Naive thymus-derived CD8-positive, alpha-beta T cell (primary cell): ENCODE results near the gene TXN. TPM values are rescaled to one million over a fixed set of nuclear protein-coding genes. Genes with fewer than 3 reads are reported as not detected.

Source experiments
- ATAC-seq, 2 donors: fragments of 150-1000 bp; cut with Tn5 transposase in 1 of 2; sonication (Bioruptor Pico), chemical (Tn5 transposase) in 1 of 2; 1 replicate in 1 of 2; 2 replicates in 1 of 2; pipeline ENCODE4 v1.10.0; 2021; ENCODE audit warnings: mild to moderate bottlenecking in 2 of 2, moderate library complexity in 2 of 2
- POLR2A ChIA-PET: fragments of 350-600 bp; sonication (Branson Sonifier 250); formaldehyde crosslinking; loops from one replicate; lab custom pipeline; 2021; ENCODE audit warnings: antibody characterized with exemption; lab: Charles Lee
- DNase-seq, 10 donors: peaks; one replicate each; pipeline versions ENCODE4 v3.0.0 to v3.0.0-alpha.2; 2020 to 2022
- H3K27ac Mint-ChIP-seq, 10 donors: one replicate each; pipeline ENCODE4 v1.8.0; 2020 to 2022; ENCODE audit warnings: mild to moderate bottlenecking in 10 of 10, mixed read lengths in 10 of 10, moderate library complexity in 4 of 10, inconsistent platforms in 1 of 10
- H3K27me3 Mint-ChIP-seq, 5 donors: one replicate each; pipeline ENCODE4 v1.8.0; 2021 to 2022; ENCODE audit warnings: mixed read lengths in 5 of 5
- H3K36me3 Mint-ChIP-seq, 3 donors: one replicate each; pipeline ENCODE4 v1.8.0; 2020 to 2022; ENCODE audit warnings: mixed read lengths in 3 of 3, mild to moderate bottlenecking in 2 of 3, inconsistent platforms in 1 of 3
- H3K4me1 Mint-ChIP-seq, 4 donors: one replicate each; pipeline ENCODE4 v1.8.0; 2021 to 2022; ENCODE audit warnings: mixed read lengths in 4 of 4
- H3K4me3 Mint-ChIP-seq, 10 donors: one replicate each; pipeline ENCODE4 v1.8.0; 2020 to 2022; ENCODE audit warnings: mild to moderate bottlenecking in 10 of 10, mixed read lengths in 10 of 10, moderate library complexity in 6 of 10, inconsistent platforms in 1 of 10
- H3K9me3 Mint-ChIP-seq, 9 donors: one replicate each; pipeline ENCODE4 v1.8.0; 2020 to 2022; ENCODE audit warnings: mixed read lengths in 9 of 9, mild to moderate bottlenecking in 3 of 9, inconsistent platforms in 1 of 9, moderate library complexity in 1 of 9
- polyA plus RNA-seq, 3 donors: library from polyadenylated mRNA; unstranded; fragments of 300-500 nt; fragmentation: Illumina TruSeq; gene quantifications; one replicate each; pipeline ENCODE4 v1.2.3, GENCODE V29; 2021
- total RNA-seq, 8 experiments: library from RNA in 2 of 8; stranded (reverse) in 2 of 8; gene quantifications; one replicate each; pipeline ENCODE4 v1.2.3 and lab custom pipeline; 2021 to 2026

The TXN gene
- total and polyA plus RNA-seq, 5 experiments from 2014 or later, result 28.7 to 104 (median 46.2) TPM

DNA sequence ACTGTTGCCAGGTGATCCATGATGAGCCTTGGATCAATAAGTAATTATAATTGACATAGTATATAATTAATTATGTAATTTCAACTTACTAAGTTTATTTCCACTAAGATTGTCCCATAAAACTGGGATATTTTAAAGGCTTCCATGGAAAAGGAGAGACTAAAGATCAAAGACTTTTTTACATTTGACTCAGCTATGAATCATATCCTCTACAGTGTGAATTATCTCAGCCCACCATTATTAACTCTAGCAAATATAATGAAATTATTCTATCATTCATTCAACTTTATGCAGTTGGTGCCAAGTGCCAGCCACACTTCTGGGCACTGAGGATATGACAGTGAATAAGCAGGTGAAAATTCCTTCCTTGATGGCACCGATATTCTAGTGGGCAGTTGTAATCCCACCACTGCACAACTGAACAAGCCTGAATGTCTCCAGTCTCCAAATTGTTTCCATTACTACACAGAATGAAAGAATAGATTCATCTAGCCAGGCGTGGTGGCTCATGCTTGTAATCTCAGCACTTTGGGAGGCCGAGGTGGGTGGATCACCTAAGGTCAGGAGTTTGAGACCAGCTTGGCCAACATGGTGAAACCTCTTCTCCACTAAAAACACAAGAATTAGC lies 21.9 kb upstream of the TXN start:
- peaks cover 0 to 4% (median 0%) of the 10 kb centered on the region in 5 donors for H3K27me3 Mint-ChIP-seq
- H3K36me3 Mint-ChIP-seq, result no peaks in the 10 kb centered on the region
- no peak overlapping the region for H3K27ac Mint-ChIP-seq
- no peaks in the 10 kb centered on the region for H3K9me3 Mint-ChIP-seq
- H3K4me3 Mint-ChIP-seq, result no peak overlapping the region
- POLR2A ChIA-PET, result no interaction called here
- no peak for DNase-seq
- H3K4me1 Mint-ChIP-seq, result no peaks in the 10 kb centered on the region
- no peak for ATAC-seq

DNA sequence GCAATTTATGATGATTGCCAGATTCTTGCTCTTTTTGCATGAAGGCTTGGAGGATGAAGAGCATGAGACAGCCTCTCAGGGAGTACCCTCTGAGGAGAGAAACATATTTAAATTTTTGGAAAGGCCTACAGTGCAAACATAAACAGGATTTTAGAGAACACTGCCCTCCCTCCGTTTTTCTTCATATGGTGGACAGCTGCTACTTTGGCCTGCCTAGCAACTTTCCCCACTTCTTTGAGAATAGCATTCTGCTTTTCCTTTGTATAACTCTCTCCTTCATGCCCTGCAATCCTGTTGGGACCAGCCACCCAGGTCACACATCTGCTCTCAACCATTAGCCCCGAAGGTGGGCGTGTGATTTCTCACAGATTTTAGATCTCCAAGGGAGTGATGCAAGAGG lies 20.5 kb upstream of the TXN start:
- DNase-seq, result no peak
- no peaks in the 10 kb centered on the region for H3K9me3 Mint-ChIP-seq

DNA sequence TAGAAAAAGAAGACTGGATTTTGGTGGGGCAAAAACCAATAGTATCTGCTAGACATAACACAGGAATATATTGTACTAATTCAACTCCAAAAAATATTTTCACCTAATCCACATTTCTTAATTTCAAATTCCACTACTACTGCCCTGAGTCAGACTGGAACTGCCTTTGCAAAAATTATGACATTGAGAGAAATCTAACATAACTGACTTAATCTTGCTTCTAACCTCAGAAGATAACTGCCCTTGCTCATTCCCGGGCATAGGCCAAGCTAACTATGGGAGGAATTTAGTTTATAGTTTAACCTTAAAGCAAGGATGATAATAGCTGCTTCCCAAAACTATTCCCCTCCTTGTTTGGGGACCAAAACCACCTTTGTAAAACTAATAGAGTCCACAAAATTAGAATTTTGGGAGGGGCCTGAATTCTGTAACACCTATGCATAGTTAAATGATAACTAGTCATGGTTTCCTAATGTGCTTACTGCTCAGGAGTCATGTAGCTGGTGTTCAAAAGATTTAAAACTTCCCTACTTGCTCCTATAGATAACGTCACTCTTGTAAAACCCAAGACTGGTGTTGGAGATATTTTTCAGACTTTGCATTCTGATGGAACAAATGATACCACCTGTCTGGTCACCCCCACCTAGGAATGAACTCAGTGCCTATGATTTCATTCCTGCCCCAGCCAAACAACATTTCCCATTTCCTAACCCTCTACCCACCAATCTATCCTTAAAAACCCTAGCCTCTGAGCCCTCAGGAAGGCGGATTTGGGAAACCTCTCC lies 14.1 kb upstream of the TXN start:
- no peak overlapping the region for H3K4me3 Mint-ChIP-seq
- ATAC-seq, result no peak
- H3K27ac Mint-ChIP-seq, result no peak overlapping the region
- H3K27me3 Mint-ChIP-seq, result peaks cover 0 to 3% (median 0%) of the 10 kb centered on the region in 5 donors
- no peak for DNase-seq
- H3K36me3 Mint-ChIP-seq, result no peaks in the 10 kb centered on the region
- H3K4me1 Mint-ChIP-seq, result no peaks in the 10 kb centered on the region
- POLR2A ChIA-PET, result interaction anchor here (0.6 kb wide), 1 partner anchor 15 kb away, joined by 3 read pairs; no protein-coding TSS in a partner anchor
- no peaks in the 10 kb centered on the region for H3K9me3 Mint-ChIP-seq

More for the DNA sequence above, 20.5 kb upstream of the TXN start:
- Mint-ChIP-seq H3K36me3 (no peaks in the 10 kb centered on the region), H3K27ac (no peak overlapping the region), H3K4me3 (no peak overlapping the region), H3K4me1 (no peaks in the 10 kb centered on the region), H3K27me3 (peaks cover 0 to 4% (median 0%) of the 10 kb centered on the region in 5 donors)
- no peak for ATAC-seq
- POLR2A ChIA-PET, result no interaction called here

DNA sequence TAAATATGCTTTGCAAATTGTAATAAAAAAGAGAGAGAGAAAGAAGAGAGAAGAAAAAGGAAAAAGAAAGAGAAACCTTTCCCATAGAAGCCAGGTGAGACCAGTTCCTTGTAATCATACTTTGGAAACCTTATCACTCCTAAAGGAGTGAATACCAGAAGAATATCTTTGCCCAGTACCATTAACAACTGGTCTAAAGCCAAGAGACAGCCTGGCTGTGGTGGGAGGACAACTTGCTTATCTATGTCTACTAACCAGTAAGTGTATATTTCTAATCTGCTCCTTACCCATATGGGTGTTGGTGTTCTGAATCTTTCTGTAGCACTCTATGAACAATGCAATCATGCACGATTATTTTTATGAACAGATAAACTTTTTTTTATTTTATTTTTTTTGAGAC lies 10.5 kb upstream of the TXN start:
- Mint-ChIP-seq H3K27me3 (peaks cover 0 to 2% (median 0%) of the 10 kb centered on the region in 5 donors), H3K27ac (no peak overlapping the region), H3K36me3 (no peaks in the 10 kb centered on the region), H3K9me3 (peaks cover 0 to 4% (median 0%) of the 10 kb centered on the region in 9 donors), H3K4me3 (no peak overlapping the region), H3K4me1 (no peaks in the 10 kb centered on the region)
- POLR2A ChIA-PET, result no interaction called here
- DNase-seq (no peak), ATAC-seq (no peak)

DNA sequence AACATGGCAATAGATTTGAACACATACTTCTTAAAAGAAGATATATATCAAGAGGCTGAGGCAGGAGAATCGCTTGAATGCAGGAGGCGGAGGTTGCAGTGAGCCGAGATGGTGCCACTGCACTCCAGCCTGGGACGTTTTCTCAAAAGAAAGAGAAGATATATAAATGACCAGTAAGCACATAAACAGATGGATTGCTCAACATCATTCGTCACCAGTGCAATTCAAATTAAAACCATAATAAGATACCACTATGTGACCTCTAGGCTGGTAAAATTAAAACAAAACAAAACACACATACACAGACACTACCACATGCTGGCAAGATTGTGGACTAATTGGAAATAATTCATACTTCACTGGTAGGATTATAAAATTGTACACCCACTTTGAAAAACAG lies 5.3 kb upstream of the TXN start:
- H3K4me3 Mint-ChIP-seq, result no peak overlapping the region
- no peak overlapping the region for H3K27ac Mint-ChIP-seq
- peaks cover 0 to 3% (median 0%) of the 10 kb centered on the region in 5 donors for H3K27me3 Mint-ChIP-seq
- no peak for DNase-seq
- no peaks in the 10 kb centered on the region for H3K36me3 Mint-ChIP-seq
- no peak for ATAC-seq
- POLR2A ChIA-PET, result no interaction called here
- H3K4me1 Mint-ChIP-seq, result peaks cover 8 to 10% (median 9%) of the 10 kb centered on the region in 4 donors
- H3K9me3 Mint-ChIP-seq, result peaks cover 0 to 4% (median 0%) of the 10 kb centered on the region in 9 donors

- DNase-seq (no peak), ATAC-seq (no peak)
- H3K4me3 Mint-ChIP-seq, result no peak overlapping the region
- H3K27ac Mint-ChIP-seq, result no peak overlapping the region
- no peaks in the 10 kb centered on the region for H3K36me3 Mint-ChIP-seq
- peaks cover 0 to 4% (median 0%) of the 10 kb centered on the region in 9 donors for H3K9me3 Mint-ChIP-seq
- POLR2A ChIA-PET, result no interaction called here
- peaks cover 8 to 17% (median 10%) of the 10 kb centered on the region in 4 donors for H3K4me1 Mint-ChIP-seq
- peaks cover 0 to 3% (median 0%) of the 10 kb centered on the region in 5 donors for H3K27me3 Mint-ChIP-seq
Observed at GRCh38 chr9:110260911-110261310, 4.6 kb upstream of the TXN start.

GRCh38 chr9:110259566-110259965 lies 3.3 kb upstream of the TXN start:
- H3K36me3 Mint-ChIP-seq, result no peaks in the 10 kb centered on the region
- peaks cover 0 to 3% (median 0%) of the 10 kb centered on the region in 5 donors for H3K27me3 Mint-ChIP-seq
- ATAC-seq (no peak), DNase-seq (no peak)
- H3K4me3 Mint-ChIP-seq, result no peak overlapping the region
- POLR2A ChIA-PET, result no interaction called here
- H3K27ac Mint-ChIP-seq, result no peak overlapping the region
- H3K9me3 Mint-ChIP-seq, result peaks cover 0 to 3% (median 0%) of the 10 kb centered on the region in 9 donors
- peaks cover 15 to 26% (median 17%) of the 10 kb centered on the region in 4 donors for H3K4me1 Mint-ChIP-seq

- DNase-seq (no peak), ATAC-seq (no peak)
- H3K4me1 Mint-ChIP-seq, result peaks cover 18 to 31% (median 22%) of the 10 kb centered on the region in 4 donors
- peaks cover 0 to 3% (median 0%) of the 10 kb centered on the region in 5 donors for H3K27me3 Mint-ChIP-seq
- POLR2A ChIA-PET, result no interaction called here
- no peaks in the 10 kb centered on the region for H3K9me3 Mint-ChIP-seq
- no peaks in the 10 kb centered on the region for H3K36me3 Mint-ChIP-seq
- H3K4me3 Mint-ChIP-seq, result no peak overlapping the region
- H3K27ac Mint-ChIP-seq, result peak overlapping the region in 2 of 10 donors; percentile 9 to 25
Observed at GRCh38 chr9:110258690-110259091, 2.4 kb upstream of the TXN start.

GRCh38 chr9:110257956-110258355 lies 1.6 kb upstream of the TXN start:
- Mint-ChIP-seq H3K9me3 (no peaks in the 10 kb centered on the region), H3K4me3 (peak overlapping the region in 4 of 10 donors; percentile 1 to 97 (median 94)), H3K27me3 (peaks cover 0 to 3% (median 0%) of the 10 kb centered on the region in 5 donors), H3K36me3 (no peaks in the 10 kb centered on the region), H3K27ac (peak overlapping the region in 2 of 10 donors; percentile 4 to 91), H3K4me1 (peaks cover 18 to 35% (median 28%) of the 10 kb centered on the region in 4 donors)
- ATAC-seq (no peak), DNase-seq (no peak)
- POLR2A ChIA-PET, result no interaction called here

DNA sequence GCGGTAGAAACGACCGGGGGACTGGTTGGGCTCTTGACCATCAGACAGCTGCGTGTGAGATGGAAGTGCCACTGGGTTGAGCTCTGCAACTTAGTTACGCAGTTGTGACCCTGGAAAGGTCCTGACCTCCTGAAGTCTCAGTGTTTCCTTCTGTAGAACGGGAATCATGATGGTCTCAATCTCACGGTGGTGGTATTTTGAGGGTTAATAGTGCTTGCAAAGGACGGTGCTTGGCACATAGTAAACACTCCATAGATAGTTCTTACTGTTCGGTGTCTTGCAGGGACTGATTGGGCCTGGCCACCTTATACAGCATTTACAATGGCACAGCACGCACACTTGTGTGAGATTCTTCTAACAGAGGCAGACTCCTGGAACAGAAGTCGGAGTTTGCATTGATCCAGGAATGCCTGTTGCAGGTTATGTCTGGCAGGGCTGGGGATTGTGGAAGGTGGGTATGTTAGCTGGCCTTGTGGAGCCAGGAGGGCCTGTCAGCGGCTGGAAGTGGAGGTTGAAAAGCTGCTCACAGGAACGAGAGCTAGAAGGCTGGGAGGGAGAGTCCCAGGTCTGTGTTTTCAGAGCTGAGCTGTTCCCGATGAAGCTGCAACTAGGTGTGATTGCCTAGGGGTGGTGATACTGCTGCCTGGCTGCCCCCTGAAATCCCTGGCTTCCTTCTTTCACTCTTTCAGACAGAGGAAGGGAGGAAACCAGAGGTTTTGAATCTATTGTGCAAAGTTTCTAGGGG lies 962 bp upstream of the TXN start:
- peak in 1 of 10 donors; percentile 2 for DNase-seq
- peaks cover 20 to 35% (median 31%) of the 10 kb centered on the region in 4 donors for H3K4me1 Mint-ChIP-seq
- POLR2A ChIA-PET, result no interaction called here
- peaks cover 0 to 3% (median 0%) of the 10 kb centered on the region in 5 donors for H3K27me3 Mint-ChIP-seq
- H3K36me3 Mint-ChIP-seq, result no peaks in the 10 kb centered on the region
- peak overlapping the region; percentile 66 to 94 (median 90) for H3K27ac Mint-ChIP-seq
- H3K4me3 Mint-ChIP-seq, result peak overlapping the region; percentile 84 to 99 (median 94)
- no peaks in the 10 kb centered on the region for H3K9me3 Mint-ChIP-seq
- ATAC-seq, result no peak

DNA sequence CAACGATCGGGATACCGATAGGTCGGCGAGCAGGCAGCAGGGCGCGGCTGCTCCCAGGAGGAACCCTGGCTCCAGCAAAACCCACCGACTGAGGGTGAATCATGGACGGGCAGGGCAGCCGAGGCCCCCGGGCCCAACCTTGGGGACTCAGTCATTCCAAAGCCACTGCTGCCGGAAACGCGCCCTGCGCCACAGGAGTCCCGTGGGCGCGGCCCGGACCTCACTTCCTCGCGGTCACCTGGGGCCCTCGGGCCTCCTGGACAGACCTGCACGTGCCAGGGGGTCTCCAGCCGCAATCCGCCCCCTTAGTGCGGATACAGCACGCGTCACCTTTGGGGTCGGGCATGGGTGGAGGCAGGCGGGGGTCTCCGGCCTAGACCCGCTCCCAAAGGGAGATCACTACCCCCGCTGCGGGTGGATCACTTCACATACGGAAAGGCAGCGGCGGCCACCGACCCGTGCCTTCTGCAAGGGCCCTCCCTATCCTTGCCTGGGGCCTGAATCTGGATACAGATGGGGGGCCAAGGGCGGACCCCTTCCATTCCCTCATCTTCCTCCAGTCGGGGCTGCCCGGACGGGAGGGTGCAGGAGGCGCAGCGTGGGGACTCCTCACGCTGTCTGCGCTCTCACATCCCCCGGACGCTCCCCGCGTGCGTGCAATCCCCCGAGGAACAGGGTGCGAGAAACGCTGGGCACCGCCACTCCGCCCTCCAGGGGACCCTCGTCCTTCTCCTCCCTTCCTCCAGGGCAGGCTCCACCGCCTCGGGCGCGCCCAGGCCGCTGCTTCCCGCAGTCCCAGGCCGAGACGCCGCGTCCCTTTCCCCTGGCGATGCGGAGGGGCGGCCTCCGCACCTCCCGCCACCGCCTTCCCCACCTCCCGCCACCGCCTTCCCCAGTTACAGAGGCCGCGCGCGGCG lies 586 bp downstream of the TXN start:
- H3K9me3 Mint-ChIP-seq, result no peaks in the 10 kb centered on the region
- H3K36me3 Mint-ChIP-seq, result no peaks in the 10 kb centered on the region
- H3K27ac Mint-ChIP-seq, result peak overlapping the region; percentile 86 to 97 (median 93)
- peaks cover 20 to 35% (median 32%) of the 10 kb centered on the region in 4 donors for H3K4me1 Mint-ChIP-seq
- DNase-seq, result peak in 6 of 10 donors; percentile 8 to 58 (median 12)
- peak overlapping the region; percentile 84 to 98 (median 94) for H3K4me3 Mint-ChIP-seq
- ATAC-seq, result peak; percentile 29
- POLR2A ChIA-PET, result no interaction called here
- no peaks in the 10 kb centered on the region for H3K27me3 Mint-ChIP-seq

DNA sequence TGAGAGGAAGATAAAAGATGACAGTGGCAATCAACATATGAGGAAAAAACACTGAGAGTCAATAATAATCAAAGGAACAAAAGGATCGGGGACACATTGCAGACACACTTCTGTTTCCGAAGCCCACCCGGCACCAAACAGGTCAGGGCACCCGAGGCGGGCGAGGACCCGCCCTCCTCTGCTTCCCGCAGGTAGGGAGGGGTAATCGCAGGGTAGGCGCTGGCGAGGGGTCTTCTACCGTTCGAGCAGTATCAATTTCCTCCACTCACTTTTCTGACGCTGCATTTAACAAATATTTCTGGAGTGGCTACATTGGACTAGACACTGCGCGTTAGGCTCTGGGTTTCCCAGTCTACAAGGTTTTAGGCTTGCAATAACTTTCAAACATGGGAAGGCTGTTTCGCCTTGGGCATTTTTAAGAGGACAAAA lies 1.3 kb downstream of the TXN start:
- Mint-ChIP-seq H3K4me1 (peaks cover 20 to 35% (median 32%) of the 10 kb centered on the region in 4 donors), H3K4me3 (peak overlapping the region; percentile 84 to 98 (median 94)), H3K27me3 (no peaks in the 10 kb centered on the region), H3K9me3 (no peaks in the 10 kb centered on the region), H3K36me3 (peaks cover 0 to 6% (median 0%) of the 10 kb centered on the region in 3 donors), H3K27ac (peak overlapping the region; percentile 12 to 89 (median 80))
- ATAC-seq (no peak), DNase-seq (peak in 2 of 10 donors; percentile 10 to 14)
- POLR2A ChIA-PET, result no interaction called here
